ENCODE data around the gene RPL10A.

DNA sequence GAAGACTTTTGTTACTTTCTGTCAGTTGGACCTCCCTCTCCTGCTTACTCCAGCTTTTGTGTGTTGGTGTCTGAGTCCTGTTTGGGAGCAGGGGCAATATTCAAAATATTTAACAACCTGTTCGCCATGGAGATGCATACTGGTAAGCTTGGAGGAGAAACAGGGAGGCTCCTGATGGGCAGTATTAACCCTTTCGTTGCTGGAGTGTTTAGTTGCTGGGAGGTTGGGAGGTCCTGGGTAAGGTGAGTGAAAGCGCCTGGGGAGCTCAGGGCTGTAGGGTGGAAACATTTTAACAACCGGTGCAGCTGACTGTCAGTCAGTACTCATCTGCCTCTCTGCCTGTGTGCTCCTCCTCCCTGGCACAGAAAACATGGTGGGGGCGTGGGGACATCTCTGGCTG lies 40.3 kb downstream of the RPL10A start:
- TF ChIP-seq CTCF (IDR thresholded peaks at IDR 0.05) (no peak), POLR2A (IDR thresholded peaks at IDR 0.05) (no peak)
